Epidermal melanocyte (primary cell): ENCODE results near the gene PLCG2.
"Not testable (repeated sequence)": the region's sequence is repeated elsewhere in the genome, so short reads cannot be mapped to it uniquely, and the experiment has no call there.

ENCODE experiments used
- DNase-seq: peaks from one replicate; pipeline ENCODE4 v3.0.0; 2011; ENCODE audit warnings: low spot score; ENCODE audit not compliant: insufficient read length

The PLCG2 gene

DNA sequence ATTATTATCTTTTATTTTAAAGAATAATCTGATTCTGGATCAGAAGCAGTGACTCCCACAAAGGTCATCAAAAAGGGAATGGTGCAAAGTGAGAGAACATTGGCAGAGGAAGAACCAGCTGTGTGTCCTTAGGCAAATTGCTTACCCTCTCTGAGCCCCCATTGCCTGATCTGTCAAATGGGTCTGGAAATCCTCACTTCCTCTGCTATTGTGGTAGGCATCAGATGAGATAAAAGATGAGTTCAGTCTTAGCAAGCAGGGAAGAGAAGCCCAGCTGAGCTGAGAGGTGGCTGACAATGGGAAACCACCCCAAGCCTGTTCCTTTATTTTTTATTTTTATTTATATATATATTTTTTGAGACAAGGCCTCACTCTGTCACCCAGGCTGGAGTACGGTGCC is 24.2 kb upstream of the PLCG2 start:
- DNase-seq: no peak

- DNase-seq: no peak
Measured at GRCh38 chr16:81755915-81756614, 23.0 kb upstream of the PLCG2 start.

DNA sequence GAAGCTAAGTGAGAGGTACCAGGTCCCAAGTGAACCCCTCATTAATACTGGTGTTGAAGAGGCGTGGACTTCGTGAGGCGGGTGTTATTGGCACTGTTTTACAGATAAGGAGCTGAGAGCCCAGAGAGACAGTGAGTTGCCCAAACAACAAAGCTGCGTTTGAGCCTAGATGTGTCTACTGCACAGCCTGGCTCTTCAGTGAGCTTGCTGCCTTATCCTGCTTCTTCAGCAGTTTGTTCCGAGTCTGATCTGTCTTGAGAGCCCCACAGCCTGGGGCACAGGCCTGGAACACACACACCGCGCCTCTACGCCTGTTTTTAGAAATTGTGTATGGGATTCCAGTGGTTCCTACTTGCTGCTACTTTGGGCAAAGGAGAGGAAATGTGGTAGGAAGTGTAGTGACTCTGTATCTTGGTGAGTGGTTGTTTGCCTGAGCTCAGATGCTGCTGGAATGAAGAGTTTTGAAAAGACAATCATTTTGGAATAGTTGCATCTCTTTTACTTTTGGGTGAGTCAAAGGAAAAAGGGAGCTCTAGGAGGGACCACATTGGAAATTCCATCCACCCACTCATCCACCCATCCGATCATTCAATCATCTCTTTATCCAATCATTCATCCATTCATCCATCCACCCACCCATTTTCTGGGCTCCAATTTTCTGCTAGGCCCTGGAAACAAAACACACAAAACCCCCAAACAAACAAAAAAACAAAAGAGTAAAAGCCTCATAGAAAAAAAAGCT is 22.3 kb upstream of the PLCG2 start:
- no peak for DNase-seq

DNA sequence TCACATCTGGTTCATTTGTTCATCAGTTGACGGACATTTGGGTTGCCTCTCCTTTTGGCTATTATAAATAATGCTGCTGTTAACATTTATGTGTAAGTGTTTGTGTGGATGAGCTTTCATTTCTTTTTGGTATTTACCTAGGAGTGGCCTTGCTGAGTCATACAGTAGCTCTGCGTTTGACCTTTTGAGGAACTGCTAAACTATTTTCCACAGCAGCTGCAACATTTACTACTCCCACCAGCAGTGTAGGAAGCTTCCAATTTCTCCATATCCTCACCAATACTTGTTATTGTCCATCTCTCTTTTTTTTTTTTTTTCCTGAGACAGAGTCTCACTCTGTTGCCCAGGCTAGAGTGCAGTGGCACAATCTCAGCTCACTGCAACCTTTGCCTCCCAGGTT is 20.7 kb upstream of the PLCG2 start:
- no peak for DNase-seq

DNA sequence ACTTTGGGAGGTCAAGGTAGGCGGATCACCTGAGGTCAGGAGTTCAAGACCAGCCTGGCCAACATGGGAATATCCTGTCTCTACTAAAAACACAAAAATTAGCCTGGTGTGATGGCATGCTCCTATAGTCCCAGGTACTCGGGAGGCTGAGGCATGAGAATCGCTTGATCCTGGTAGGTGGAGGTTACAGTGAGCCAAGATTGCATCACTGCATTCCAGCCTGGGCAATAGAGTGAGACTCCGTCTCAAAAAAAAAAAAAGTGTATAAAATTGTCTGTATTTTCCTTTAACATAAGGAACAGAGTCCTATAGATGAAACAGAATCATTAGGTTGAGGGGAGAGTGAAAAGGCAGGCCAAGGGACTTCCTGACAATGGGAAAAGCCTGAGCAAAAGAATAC is 16.8 kb upstream of the PLCG2 start:
- not testable (repeated sequence) for DNase-seq

GRCh38 chr16:81765111-81765919 is 13.8 kb upstream of the PLCG2 start:
- DNase-seq: no peak

DNA sequence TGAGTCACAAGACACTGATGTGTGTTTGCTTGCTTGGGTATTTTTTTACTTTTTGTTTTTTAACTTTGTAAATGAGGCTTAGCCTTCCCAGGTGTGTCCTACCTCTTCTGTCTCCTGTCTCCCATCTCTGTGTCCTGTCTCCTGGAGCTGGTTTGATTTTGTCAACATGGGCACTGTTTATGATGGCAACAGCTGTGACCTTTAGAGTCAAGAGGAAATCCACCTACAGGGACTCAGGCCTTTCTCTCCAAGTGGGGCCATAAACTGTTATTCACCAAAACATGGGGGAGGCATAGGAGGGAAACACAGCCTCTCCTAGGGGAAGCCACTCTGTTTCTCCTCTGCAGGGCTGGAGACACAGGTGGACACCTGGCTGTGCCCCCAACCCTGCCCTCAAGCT is 13.1 kb upstream of the PLCG2 start:
- no peak for DNase-seq

GRCh38 chr16:81767987-81768592 is 11.0 kb upstream of the PLCG2 start:
- DNase-seq: no peak

DNA sequence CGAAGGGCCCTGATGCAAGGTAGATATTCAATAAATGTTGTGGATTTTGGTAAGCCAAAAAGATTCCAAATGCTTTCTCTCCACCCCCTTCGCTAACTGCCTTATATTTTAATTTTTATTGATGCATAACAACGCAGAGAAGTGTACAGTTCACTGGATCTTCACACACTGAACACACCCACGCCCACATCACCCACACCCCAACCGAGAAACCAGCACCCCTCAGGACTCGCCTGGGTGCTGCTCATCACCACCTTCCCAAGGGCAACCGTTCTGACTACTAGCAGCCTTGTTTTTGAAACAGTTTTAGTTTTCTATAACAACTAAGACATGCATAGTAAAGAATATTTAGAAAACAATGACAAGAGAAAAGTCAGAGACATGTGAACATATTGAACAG is 9.1 kb upstream of the PLCG2 start:
- no peak for DNase-seq

DNA sequence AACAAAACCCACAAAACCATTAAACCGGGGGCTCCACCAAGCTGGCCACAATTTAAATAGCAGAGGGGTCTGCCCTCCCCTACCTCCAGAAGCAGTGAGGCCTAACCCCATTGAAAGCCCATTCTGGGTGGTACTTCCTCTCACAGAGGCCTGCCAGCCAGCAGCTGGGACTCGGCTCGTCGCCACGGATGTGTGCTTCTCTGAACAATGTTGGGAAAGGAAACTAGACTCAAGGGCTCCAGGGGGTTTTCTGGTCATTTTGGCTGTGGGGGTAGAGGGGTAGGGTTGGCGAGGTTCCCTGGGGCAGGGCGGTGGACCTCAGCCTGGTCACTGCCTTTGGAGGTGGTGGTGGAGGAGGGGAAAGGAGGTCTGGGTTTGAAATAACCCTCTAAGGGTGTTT is 4.7 kb upstream of the PLCG2 start:
- no peak for DNase-seq

DNA sequence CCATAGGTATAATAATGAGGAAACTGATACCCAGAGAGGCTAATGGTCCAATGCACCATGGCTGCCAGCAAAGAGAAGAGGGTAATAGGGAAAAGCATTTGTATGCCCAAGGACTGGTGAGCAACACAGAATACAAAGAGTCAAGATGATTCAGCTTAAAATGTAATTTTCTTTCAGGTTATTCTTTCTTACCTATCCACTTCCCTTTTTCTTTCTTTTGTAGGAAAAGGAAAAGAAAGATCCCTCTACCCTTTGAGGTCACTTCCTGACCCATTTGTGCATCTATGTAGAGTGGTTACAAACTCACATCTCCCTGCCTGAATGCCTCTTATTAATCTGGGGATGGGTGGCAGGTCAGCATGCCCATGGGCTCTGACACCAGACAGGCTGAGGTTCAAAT is 3.5 kb upstream of the PLCG2 start:
- DNase-seq: no peak

GRCh38 chr16:81778231-81778630 is 860 bp upstream of the PLCG2 start:
- no peak for DNase-seq

DNA sequence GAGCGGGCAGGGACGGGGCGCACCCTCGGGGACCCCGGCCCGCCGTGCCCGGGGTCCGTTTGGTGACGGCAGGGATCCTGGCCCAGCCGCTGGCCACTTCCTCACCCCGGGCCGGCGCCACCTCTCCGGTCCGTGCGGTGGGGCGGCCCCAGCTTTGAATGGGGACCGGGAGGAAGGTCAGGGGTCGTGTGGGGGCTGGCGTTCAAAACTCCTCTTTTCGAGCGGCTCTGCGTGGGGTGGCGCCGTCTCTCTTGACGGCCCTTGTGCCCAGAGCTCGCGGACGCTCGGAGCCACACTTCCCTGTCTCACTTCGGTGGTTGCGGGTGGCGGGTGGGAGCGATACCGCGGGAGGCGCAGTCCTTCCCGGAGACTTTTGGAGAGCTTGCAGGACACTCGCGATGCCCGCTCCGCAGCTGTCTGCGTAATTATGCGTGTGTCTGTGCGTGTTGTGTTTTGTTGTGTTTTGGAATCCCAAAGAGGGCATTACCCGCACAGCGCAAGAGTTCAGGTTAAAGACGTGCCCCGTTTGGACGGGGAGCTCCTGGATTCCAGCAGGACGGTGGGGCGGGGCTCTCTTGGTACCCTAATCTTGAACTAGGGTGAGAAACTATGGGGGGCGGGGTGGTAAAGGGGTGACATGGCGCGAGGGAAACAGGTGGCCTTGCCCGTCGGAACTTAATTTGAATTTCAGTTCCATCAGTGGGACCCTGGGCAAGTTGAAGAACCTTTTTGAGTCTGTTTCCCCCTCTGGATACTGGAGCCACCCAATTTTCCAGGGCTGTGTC is 637 bp downstream of the PLCG2 start:
- no peak for DNase-seq

- DNase-seq: no peak
Measured at GRCh38 chr16:81780350-81780749, 1.3 kb downstream of the PLCG2 start.

DNA sequence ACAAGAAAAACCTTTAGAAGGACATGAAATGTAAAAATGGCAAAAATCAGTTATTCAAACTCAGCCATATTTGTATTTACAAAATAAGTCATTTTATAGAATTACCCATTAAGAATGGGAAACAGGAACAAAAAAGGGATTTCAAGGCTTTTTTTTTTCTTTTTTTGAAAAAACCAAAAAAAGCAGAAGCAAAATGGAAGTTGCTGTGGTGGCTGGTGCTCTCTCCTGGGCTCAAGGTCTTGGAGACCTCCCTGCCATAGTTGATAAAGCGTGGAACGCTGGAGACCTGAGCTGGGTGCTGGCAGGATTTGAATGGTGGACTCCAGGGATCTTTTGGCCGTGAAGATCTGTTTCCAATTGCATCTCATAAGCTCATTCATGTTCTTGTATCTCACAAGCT is 3.1 kb downstream of the PLCG2 start:
- no peak for DNase-seq

GRCh38 chr16:81784072-81784795 is 5.1 kb downstream of the PLCG2 start:
- no peak for DNase-seq

- DNase-seq: no peak
Measured at GRCh38 chr16:81785138-81785924, 6.2 kb downstream of the PLCG2 start.

DNA sequence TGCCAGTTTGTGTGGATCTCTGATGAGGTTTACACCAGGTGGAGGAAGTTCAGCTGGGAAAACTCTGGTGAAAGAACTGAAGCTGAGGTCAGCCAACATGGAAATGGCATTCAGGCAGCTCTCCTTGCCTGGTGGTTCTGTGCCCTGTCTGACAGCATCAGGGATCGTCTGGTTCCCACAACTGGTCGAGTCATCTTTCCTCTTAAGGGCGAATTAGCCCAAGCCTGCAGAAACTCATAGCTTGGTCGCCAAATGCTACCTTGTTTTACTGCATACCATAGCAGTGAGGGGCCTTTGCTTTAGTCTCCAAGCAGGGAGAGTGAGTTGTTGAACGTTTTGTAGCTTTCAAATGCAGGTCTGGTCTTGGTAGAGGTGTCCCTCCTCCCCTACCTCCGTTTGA is 7.2 kb downstream of the PLCG2 start:
- DNase-seq: no peak

- no peak for DNase-seq
Measured at GRCh38 chr16:81786868-81787267, 7.8 kb downstream of the PLCG2 start.

- DNase-seq: no peak
Measured at GRCh38 chr16:81787659-81788058, 8.6 kb downstream of the PLCG2 start.
